Activated naive CD4-positive, alpha-beta T cell treated with anti-CD3 and anti-CD28 coated beads, Interleukin-2, amount 50 U/mL, for 72 hours (primary cell): ENCODE results near the gene CLCN5. TPM values are rescaled to one million over a fixed set of nuclear protein-coding genes. Genes with fewer than 3 reads are reported as not detected.
A peak's percentile ranks its signal among the peaks of the same experiment; 100 is the strongest.

Experiments used
- ATAC-seq, 2 donors: fragments of 150-1000 bp; cut with Tn5 transposase; 2 replicates each; pipeline ENCODE4 v1.10.0; 2021; ENCODE audit warnings: mild to moderate bottlenecking in 2 of 2, moderate library complexity in 2 of 2
- DNase-seq, 2 donors: peaks; one replicate each; pipeline ENCODE4 v3.0.0; 2021 to 2022; ENCODE audit warnings: low spot score in 2 of 2
- H3K27ac Mint-ChIP-seq, 2 donors: one replicate each; pipeline ENCODE4 v1.8.0; 2022; ENCODE audit warnings: mild to moderate bottlenecking in 2 of 2, mixed read lengths in 2 of 2
- H3K36me3 Mint-ChIP-seq, 2 donors: one replicate each; pipeline ENCODE4 v1.8.0; 2022; ENCODE audit warnings: mixed read lengths in 2 of 2
- H3K9me3 Mint-ChIP-seq, 2 donors: one replicate each; pipeline ENCODE4 v1.8.0; 2022; ENCODE audit warnings: mixed read lengths in 2 of 2
- total RNA-seq, 2 donors: library from RNA; stranded (reverse); gene quantifications; one replicate each; pipeline ENCODE4 v1.2.3, GENCODE V29; 2022

CLCN5 gene
- total RNA-seq = 1 to 10 TPM; 3.6 to 5.6 TPM

DNA sequence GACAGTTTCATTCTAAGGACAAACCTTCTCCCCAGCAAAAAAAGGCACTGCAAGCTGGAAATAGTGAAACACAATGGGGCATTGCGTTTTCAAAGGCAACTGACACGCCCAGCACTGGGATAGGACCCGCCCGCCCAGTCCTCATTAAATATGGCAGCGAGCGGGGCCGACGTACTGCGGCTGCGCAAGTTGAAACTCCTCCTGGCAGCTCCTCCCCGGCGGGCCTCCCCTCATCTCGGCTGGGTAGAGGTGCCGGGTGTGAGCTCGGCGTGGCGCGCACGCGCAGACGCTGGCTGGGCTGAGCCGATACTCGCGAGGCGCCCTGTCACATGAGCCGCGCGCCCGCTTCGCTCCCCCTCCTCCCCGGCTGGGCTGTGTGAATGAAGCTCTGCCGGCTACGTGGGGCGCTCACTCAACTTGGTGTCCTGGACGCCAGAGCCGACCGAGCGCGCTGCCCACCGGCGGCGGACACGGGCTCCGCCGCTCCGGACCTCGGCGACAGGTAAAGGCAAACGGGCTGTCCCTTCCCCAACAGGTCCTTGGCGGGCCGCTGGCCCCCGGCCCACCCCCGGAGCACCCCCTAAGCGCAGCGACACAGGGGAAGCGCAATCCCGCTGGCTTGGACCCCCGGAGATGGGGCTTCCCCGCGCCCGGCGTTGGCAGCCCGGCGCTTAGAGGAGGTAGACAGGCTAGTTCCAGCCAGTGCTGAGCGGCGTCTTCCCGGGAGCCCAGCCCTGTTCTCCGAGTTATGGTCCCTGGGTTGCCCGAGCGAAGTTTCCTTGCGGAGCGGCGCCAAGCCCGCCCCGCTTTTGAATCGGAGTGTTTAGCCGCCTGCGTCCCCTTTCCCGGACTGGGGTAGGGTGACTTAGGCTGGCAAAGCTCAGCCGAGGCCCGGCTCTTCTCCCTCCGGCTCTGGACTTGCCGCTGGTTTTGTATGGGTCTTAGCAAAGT, at the start of gene CLCN5:
TSS of gene CLCN5 (plus strand) at position 306 of the 951 bp plus-strand sequence. CDS start 2,703 bp downstream, outside the sequence.
- Mint-ChIP-seq H3K36me3 (peaks cover 11 to 14% of the 10 kb centered on the region in 2 donors), H3K27ac (peak within 1 kb of the TSS; percentile 64 to 65), H3K9me3 (no peaks in the 10 kb centered on the region)
- ATAC-seq (peak; percentile 97 to 98), DNase-seq (peak; percentile 87 to 94)

DNA sequence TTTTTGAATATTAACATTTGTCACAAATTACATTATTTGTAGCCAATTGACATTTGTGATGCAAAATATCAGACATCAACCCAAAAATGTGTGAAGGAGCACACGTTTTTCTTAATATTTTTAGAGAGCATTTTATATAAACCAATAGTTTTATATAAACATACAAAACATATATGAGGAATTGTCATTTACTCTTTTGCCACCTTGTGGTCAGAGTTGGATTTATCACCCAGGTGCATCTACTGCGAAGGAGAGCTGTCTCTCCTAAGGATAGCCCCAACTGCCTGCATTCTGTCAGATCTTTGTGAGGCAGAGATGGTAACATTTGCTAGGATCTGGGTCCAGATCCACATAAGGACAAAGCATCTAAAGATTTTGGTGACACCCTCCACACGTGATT, 45.6 kb upstream of the CLCN5 start:
- DNase-seq = peak in 1 of 2 donors; percentile 27
- Mint-ChIP-seq H3K9me3 (no peaks in the 10 kb centered on the region), H3K36me3 (peaks cover 0 to 5% of the 10 kb centered on the region in 2 donors), H3K27ac (no peak overlapping the region)
- ATAC-seq = no peak

DNA sequence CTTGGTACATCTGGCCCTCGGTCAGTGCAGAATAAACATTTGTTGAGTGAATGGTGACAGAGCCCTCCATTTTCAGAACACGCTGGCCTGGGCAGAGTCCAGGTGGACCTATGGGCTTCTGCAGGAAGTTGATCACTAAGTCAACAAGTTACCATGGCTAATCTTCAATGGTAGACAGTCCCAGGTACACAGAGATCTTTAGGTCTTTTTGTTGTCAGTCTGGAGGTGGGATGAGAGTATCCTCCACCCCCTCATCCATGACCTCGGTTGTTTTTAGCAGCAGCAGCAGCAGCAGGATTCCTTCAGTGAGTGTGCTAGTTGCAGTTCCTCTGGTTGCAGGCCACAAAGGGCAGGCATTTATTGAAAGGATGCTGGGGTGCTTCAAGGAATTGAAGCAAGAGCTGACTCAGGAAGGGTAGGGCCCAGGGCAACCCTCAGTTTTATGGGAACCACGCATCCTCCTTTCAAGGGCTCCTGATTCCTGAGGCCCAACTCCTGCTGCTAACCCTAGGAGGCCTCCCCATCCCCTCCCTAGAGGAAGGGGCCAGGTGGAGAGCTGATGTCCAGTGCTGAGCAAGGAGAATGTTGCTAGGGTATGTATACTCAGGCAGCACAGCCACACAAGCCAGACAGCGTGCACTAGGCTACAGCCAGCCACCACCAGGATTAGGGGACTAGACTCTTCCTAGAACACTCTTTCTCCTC, 44.8 kb upstream of the CLCN5 start:
- Mint-ChIP-seq H3K36me3 (peaks cover 0 to 6% of the 10 kb centered on the region in 2 donors), H3K9me3 (no peaks in the 10 kb centered on the region)

DNA sequence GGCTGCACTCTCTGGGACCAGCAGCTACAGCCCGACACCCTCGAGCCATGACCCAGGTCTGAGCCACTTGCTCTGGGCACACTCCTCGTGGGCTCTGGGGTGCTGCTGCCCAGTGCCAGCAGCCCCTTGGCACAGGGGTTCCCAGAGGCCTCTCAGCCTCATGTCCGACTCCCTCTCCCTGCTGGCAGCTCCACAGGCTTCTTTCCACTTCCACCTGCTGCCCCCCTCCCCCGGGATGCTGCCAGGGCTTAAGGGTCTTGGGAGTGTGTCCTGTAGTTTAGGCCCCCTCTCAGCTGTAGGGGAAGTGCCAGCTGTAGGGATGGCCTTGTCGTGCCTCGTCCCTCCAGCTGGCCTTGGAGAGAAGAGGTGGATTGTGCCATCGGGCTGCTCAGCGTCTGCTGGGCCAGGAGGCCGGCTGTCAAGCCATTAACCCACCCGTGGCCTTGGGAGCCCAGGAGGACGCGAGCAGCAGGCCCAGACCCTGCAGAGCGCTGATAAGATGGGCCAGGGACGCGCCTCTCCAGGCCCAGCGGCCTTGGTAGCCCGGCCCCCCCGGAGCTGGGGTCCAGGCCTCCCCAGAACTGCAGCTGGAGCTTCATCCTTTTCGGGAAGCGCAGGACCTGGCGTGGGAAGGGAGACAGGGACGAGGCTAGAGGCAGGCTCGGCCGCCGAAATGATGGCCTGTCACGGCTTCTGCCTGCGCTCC, 44.1 kb upstream of the CLCN5 start:
- H3K27ac Mint-ChIP-seq = peak overlapping the region in 1 of 2 donors; percentile 67
- ATAC-seq (no peak), DNase-seq (no peak)
- no peaks in the 10 kb centered on the region for H3K9me3 Mint-ChIP-seq
- peaks cover 0 to 6% of the 10 kb centered on the region in 2 donors for H3K36me3 Mint-ChIP-seq

More for the DNA sequence above, 44.8 kb upstream of the CLCN5 start:
- no peak overlapping the region for H3K27ac Mint-ChIP-seq
- ATAC-seq (no peak), DNase-seq (no peak)

DNA sequence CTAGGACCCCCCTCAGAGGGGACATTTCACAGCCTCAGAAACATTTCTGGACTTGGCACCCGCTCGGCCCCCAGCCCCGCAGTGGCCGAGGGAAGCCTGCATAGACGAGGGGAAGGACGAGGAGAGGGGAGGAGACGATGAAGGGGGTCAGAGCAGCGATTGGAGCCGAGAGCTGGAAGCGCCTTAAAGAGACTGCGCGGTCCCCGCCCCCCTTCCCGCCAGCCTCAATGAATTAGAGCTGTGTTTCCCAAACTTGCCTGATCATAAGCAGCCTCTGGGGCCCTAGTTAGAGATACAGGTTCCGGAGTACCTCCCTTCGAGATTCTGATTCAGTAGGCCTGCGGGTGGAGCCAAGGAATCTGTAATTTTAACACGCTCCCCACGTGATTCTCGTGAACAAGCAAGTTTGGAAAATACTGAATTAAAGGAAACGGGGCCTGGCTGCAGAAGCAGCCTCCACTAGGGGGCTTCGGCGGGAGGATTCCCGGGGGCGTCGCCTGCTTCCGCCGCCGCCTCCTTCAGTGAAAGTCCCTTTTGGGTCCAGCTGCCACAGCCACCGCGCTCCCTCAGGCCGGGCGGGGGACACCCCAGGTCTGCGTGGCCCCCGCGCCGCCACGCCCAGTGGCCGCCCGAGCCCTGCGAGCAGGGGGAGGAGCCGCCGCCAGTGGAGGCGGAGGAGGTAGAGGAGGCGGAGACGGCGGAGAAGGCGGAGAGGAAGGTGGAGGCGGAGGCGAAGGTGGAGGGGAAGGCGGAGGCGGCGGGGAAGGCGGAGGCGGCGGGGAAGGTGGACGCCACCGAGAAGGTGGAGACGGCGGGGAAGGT, 43.4 kb upstream of the CLCN5 start, which contains the start of gene USP27X:
TSS of gene USP27X (plus strand) at position 651 of the 822 bp plus-strand sequence. CDS start 824 bp downstream, outside the sequence.
- peak; percentile 63 to 70 for DNase-seq
- H3K27ac Mint-ChIP-seq = peak within 1 kb of the TSS; percentile 44 to 67
- no peaks in the 10 kb centered on the region for H3K9me3 Mint-ChIP-seq
- peaks cover 0 to 6% of the 10 kb centered on the region in 2 donors for H3K36me3 Mint-ChIP-seq
- ATAC-seq = peak; percentile 88 to 91

DNA sequence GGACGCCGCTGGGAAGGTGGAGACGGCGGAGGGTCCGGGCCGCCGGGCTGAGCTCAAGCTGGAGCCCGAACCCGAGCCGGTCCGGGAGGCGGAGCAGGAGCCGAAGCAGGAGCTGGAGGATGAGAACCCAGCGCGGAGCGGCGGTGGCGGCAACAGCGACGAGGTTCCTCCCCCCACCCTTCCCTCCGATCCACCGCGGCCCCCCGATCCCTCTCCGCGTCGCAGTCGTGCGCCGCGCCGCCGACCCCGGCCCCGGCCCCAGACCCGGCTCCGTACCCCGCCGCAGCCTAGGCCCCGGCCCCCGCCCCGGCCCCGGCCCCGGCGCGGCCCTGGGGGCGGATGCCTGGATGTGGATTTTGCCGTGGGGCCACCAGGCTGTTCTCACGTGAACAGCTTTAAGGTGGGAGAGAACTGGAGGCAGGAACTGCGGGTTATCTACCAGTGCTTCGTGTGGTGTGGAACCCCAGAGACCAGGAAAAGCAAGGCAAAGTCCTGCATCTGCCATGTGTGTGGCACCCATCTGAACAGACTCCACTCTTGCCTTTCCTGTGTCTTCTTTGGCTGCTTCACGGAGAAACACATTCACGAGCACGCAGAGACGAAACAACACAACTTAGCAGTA, 42.6 kb upstream of the CLCN5 start:
- H3K27ac Mint-ChIP-seq = peak overlapping the region in 1 of 2 donors; percentile 30

DNA sequence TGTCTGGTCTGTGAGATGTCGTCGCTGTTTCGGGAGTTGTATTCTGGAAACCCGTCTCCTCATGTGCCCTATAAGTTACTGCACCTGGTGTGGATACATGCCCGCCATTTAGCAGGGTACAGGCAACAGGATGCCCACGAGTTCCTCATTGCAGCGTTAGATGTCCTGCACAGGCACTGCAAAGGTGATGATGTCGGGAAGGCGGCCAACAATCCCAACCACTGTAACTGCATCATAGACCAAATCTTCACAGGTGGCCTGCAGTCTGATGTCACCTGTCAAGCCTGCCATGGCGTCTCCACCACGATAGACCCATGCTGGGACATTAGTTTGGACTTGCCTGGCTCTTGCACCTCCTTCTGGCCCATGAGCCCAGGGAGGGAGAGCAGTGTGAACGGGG, 41.7 kb upstream of the CLCN5 start:
- Mint-ChIP-seq H3K9me3 (no peaks in the 10 kb centered on the region), H3K36me3 (peaks cover 0 to 6% of the 10 kb centered on the region in 2 donors), H3K27ac (no peak overlapping the region)
- ATAC-seq (no peak), DNase-seq (no peak)

More for the DNA sequence above, 42.6 kb upstream of the CLCN5 start:
- DNase-seq (no peak), ATAC-seq (peak in 1 of 2 donors; percentile 2)
- Mint-ChIP-seq H3K9me3 (no peaks in the 10 kb centered on the region), H3K36me3 (peaks cover 0 to 6% of the 10 kb centered on the region in 2 donors)

DNA sequence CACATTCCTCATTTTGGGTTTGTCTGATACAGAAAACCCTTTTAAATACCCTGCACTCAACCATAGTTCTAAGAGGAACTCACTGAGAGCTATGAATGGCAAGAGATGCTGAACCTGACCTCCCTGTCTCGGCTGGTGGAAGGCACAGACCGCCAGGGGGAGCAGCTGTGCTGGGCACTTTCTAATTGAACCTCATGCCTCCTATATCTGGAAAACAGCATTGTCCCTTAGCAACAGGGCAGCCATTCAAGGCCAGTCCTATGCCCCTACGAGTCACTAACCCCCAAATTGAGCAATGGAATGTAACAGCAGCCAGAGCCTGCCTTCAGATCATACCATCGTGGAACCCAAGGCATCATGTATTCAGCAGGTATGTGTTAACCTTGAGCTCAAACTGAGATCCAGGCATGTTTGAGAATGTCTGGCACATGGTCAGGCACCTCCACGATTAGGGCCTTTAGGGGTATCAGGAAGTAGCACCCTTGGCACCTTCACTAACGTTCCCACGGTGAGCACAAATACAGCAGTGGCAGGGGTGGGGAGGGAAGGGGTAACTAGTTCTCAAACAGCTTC, 38.0 kb upstream of the CLCN5 start:
- ATAC-seq (peak; percentile 18 to 49), DNase-seq (peak in 1 of 2 donors; percentile 58)
- peaks cover 0 to 6% of the 10 kb centered on the region in 2 donors for H3K36me3 Mint-ChIP-seq
- peak overlapping the region in 1 of 2 donors; percentile 8 for H3K27ac Mint-ChIP-seq
- no peaks in the 10 kb centered on the region for H3K9me3 Mint-ChIP-seq

DNA sequence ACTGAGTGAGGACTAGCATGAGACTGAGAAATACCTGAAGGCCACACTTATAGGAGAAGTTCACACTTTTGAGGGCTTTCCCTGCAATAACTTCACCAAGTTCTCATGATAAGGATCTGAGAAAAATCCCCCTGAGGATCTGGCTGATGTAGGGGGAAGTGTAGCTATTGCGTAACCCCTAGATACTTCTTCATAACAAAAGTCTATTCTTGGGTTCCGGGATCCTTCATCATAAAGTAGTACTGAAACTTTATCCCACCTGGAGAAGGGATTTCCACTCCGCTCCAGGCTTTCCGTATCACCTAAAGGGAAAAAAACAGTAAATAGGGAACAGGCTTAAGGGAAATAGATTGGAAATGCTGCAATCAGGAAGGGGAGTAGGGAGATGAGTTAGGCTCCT, 29.9 kb upstream of the CLCN5 start:
- peaks cover 9% of the 10 kb centered on the region in 2 donors for H3K9me3 Mint-ChIP-seq
- H3K27ac Mint-ChIP-seq = no peak overlapping the region
- DNase-seq (no peak), ATAC-seq (no peak)
- H3K36me3 Mint-ChIP-seq = peaks cover 9 to 10% of the 10 kb centered on the region in 2 donors

DNA sequence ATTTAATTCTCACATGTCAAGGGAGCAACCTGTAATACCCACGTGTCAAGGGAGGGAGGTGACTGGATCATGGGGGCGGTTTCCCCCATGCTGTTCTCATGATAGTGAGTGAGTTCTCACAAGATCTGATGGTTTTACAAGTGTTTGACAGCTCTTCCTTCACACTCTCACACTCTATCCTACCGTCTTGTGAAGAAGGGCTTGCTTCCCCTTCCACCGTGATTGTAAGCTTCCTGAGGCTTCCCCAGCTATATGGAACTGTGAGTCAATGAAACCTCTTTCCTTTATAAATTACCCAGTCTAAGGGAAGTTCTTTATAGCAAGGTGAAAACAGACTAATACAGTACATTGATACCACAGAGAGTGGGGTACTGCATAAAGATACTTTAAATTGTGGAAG, 25.4 kb upstream of the CLCN5 start:
- no peak for ATAC-seq
- H3K36me3 Mint-ChIP-seq = peaks cover 9 to 12% of the 10 kb centered on the region in 2 donors
- H3K27ac Mint-ChIP-seq = no peak overlapping the region
- peaks cover 9% of the 10 kb centered on the region in 2 donors for H3K9me3 Mint-ChIP-seq
- DNase-seq = no peak

DNA sequence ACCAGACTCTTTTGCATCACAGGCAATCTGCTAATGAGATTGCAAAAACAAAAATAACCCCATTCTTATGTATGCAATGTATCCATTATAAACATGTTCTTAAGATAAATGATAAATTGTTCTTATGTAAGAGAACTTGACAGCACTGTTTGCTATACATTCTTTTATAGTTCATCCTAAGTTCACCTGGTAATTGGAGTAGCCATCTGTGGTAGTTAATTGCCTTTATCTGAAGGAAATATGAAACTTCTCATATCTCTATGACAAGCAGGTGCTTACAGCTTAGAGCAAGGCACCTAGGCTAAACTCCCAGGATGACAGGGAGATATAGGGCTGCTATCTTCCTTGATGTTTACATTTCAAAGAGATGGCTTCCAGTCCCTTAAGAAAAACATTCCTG, 21.3 kb upstream of the CLCN5 start:
- Mint-ChIP-seq H3K9me3 (peaks cover 9% of the 10 kb centered on the region in 2 donors), H3K36me3 (peaks cover 9 to 12% of the 10 kb centered on the region in 2 donors), H3K27ac (no peak overlapping the region)
- DNase-seq = no peak
- no peak for ATAC-seq

DNA sequence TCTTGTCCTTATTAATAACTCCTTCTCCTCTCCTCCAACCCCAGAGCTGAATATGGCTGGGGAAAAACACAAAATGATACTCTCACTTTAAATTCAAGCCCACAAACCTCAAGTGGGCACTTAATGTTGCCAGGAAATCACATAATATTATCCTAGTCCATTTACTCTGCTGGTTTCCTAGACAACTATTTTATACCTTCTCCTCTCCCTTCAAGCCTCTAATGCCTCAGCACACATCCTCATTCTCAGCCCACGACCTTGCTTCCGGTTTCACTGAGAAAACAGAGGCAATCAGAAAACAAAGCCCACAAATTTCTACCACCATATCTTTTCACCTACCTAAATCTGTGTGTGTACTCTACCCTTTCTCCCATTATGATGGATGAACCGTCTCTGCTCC, 12.1 kb upstream of the CLCN5 start:
- H3K27ac Mint-ChIP-seq = peak overlapping the region in 1 of 2 donors; percentile 56
- no peaks in the 10 kb centered on the region for H3K9me3 Mint-ChIP-seq
- ATAC-seq (peak in 1 of 2 donors; percentile 38), DNase-seq (no peak)
- no peaks in the 10 kb centered on the region for H3K36me3 Mint-ChIP-seq

DNA sequence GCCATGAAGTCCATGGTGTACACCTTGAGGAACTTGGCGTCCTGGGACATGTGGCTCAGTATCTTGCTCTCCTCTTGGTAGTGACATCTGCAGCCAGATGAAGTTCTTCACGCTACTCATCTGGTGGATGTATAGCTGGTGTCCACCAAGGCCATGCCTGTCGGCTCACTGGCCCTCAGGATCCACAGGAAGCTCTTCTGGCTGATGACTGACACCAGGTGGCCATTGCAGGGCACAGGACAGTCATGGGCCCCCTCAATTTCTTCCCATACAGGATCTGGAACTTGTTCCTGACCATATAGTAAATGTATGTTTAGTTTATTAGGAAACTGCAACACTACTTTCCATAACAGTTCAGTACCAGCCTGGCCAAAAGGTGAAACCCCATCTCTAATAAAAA, 10.3 kb upstream of the CLCN5 start:
- H3K36me3 Mint-ChIP-seq = no peaks in the 10 kb centered on the region
- no peak overlapping the region for H3K27ac Mint-ChIP-seq
- ATAC-seq (no peak), DNase-seq (no peak)
- H3K9me3 Mint-ChIP-seq = no peaks in the 10 kb centered on the region

DNA sequence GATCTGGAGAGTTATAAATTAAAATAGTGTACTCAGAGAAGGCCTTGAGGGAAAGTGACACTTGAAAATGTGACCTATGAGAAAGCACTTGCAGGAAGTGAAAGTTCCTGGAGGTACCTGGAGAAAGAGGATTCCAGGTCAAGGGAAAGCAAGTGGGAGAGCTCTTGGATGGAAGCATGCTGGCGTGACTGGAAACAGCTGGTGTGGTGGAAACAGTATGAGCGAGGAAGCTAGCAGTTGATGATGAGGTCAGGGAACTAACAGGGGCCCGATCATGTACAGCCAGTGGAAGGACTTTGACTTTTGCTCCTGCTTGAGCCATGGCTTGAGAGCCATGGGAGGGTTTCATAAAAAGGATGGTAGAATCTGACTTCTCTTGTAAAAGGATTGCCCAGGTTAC, 9.5 kb upstream of the CLCN5 start:
- no peak for DNase-seq
- no peaks in the 10 kb centered on the region for H3K9me3 Mint-ChIP-seq
- no peak overlapping the region for H3K27ac Mint-ChIP-seq
- ATAC-seq = no peak
- no peaks in the 10 kb centered on the region for H3K36me3 Mint-ChIP-seq
